A549 (cell line): ENCODE measurements around the gene CFLAR. TPM values are rescaled to one million over a fixed set of nuclear protein-coding genes. Genes with fewer than 3 reads are reported as not detected.

Source experiments
- ATAC-seq, 2 experiments: fragments of 200-7000 bp in 1 of 2; fragments of >200 bp in 1 of 2; cut with Nextera tagmentation in 1 of 2; cut with Tn5 transposase in 1 of 2; 3 replicates each; pipeline versions ENCODE4 v1.8.0 to v1.9.1; 2018 to 2020; ENCODE audit warnings: mild to moderate bottlenecking in 1 of 2, moderate library complexity in 1 of 2
- CTCF ChIA-PET: fragments of 300-600 bp; sonication (Branson Sonifier 250); formaldehyde crosslinking; extraction: SDS; loops from one replicate; lab custom pipeline; 2021; ENCODE audit warnings: antibody characterized with exemption, inconsistent platforms; lab: Yijun Ruan, JAX
- POLR2A ChIA-PET: fragments of 350-600 bp; formaldehyde crosslinking; extraction: SDS; loops from one replicate; lab custom pipeline; 2021; ENCODE audit warnings: antibody characterized with exemption, inconsistent platforms; lab: Yijun Ruan, JAX
- DNase-seq, 2 experiments: peaks; one replicate each; pipeline versions ENCODE4 v3.0.0 to v3.0.0-alpha.2; 2011 to 2016; ENCODE audit warnings: low read depth in 1 of 2, low spot score in 1 of 2
- FAIRE-seq: peaks from 2 replicates; lab custom pipeline; 2011; peaks lifted over from hg19 to GRCh38; lab: Jason Lieb, UNC
- H3K27ac ChIP-seq, 2 experiments: fragments of >200 bp; sonication (Bioruptor Twin); formaldehyde crosslinking; 3 replicates each; pipeline ENCODE4 v1.5.1; 2016 to 2017
- H3K4me1 ChIP-seq: fragments of >200 bp; sonication (Bioruptor Twin); formaldehyde crosslinking; 3 replicates; pipeline ENCODE4 v1.6.1; 2016
- H3K4me2 ChIP-seq: fragments of >200 bp; sonication (Bioruptor Twin); formaldehyde crosslinking; 3 replicates; pipeline ENCODE4 v1.6.1; 2016
- H3K4me3 ChIP-seq: fragments of >200 bp; sonication (Bioruptor Twin); formaldehyde crosslinking; 3 replicates; pipeline ENCODE4 v1.5.1; 2016
- H3K9me3 ChIP-seq: fragments of >200 bp; sonication (Bioruptor Twin); formaldehyde crosslinking; 3 replicates; pipeline ENCODE4 v1.6.1; 2016
- CBX2 ChIP-seq: fragments of 200-600 bp; sonication (generic); IDR thresholded peaks from 2 replicates; pipeline ENCODE4 v1.6.1; 2016; ENCODE audit warnings: low read depth, mild to moderate bottlenecking, borderline replicate concordance
- CEBPB ChIP-seq, 2 experiments: fragments of >200 bp in 1 of 2; sonication (Bioruptor Twin) in 1 of 2; formaldehyde crosslinking in 1 of 2; IDR thresholded peaks; 2 replicates each; pipeline ENCODE4 v1.6.1; 2012 to 2016
- EHMT2 ChIP-seq: fragments of 200-600 bp; sonication (generic); IDR thresholded peaks from 2 replicates; pipeline ENCODE4 v1.6.1; 2016; ENCODE audit warnings: antibody characterized with exemption, low read depth, mild to moderate bottlenecking, moderate library complexity
- FOSL2 ChIP-seq, 2 experiments: fragments of 450-650 bp in 1 of 2; fragments of >200 bp in 1 of 2; sonication (Bioruptor Twin) in 1 of 2; formaldehyde crosslinking; IDR thresholded peaks; 2 replicates each; pipeline versions ENCODE4 v1.5.0 to v1.6.1; 2016 to 2020; ENCODE audit warnings: mild to moderate bottlenecking in 1 of 2, moderate library complexity in 1 of 2
- FOXS1 ChIP-seq: fragments of 250-450 bp; sonication (Bioruptor Pico); IDR thresholded peaks from 2 replicates; pipeline ENCODE4 v1.5.0; 2020; ENCODE audit warnings: mild to moderate bottlenecking, moderate library complexity
- GATA3 ChIP-seq: IDR thresholded peaks from 2 replicates; pipeline ENCODE4 v1.6.1; 2012; ENCODE audit warnings: borderline replicate concordance
- HES2 ChIP-seq: fragments of >200 bp; sonication (Bioruptor Twin); formaldehyde crosslinking; IDR thresholded peaks from 2 replicates; pipeline ENCODE4 v1.6.1; 2016
- HOXA7 ChIP-seq: fragments of 250-450 bp; sonication (Bioruptor Pico); IDR thresholded peaks from 2 replicates; pipeline ENCODE4 v1.5.0; 2020; ENCODE audit warnings: mild to moderate bottlenecking, moderate library complexity
- JUNB ChIP-seq: fragments of >200 bp; sonication (Bioruptor Twin); formaldehyde crosslinking; IDR thresholded peaks from 2 replicates; pipeline ENCODE4 v1.6.1; 2016
- KDM1A ChIP-seq: fragments of 200-600 bp; sonication (generic); IDR thresholded peaks from 2 replicates; pipeline ENCODE4 v1.6.1; 2016; ENCODE audit warnings: low read depth, mild to moderate bottlenecking
- MAFK ChIP-seq: fragments of 450-650 bp; IDR thresholded peaks from 2 replicates; pipeline ENCODE4 v1.6.1; 2014; ENCODE audit not compliant: partially characterized antibody
- MAZ ChIP-seq: fragments of 150-350 bp; IDR thresholded peaks from 2 replicates; pipeline ENCODE4 v1.6.1; 2014; ENCODE audit warnings: antibody characterized with exemption, low read depth, low read length, borderline replicate concordance
- PBX3 ChIP-seq: IDR thresholded peaks from 2 replicates; pipeline ENCODE4 v1.6.1; 2012
- PHF8 ChIP-seq: fragments of 200-600 bp; sonication (generic); IDR thresholded peaks from 2 replicates; pipeline ENCODE4 v1.6.1; 2016; ENCODE audit warnings: low read depth, mild to moderate bottlenecking, antibody characterized with exemption, moderate library complexity, borderline replicate concordance
- RFX5 ChIP-seq: fragments of 450-650 bp; IDR thresholded peaks from 2 replicates; pipeline ENCODE4 v1.7.1; 2014; ENCODE audit warnings: antibody characterized with exemption, mild to moderate bottlenecking, moderate library complexity
- RNF2 ChIP-seq: fragments of 200-600 bp; sonication (generic); IDR thresholded peaks from 2 replicates; pipeline ENCODE4 v1.6.1; 2016; ENCODE audit warnings: low read depth, mild to moderate bottlenecking, antibody characterized with exemption, moderate library complexity, borderline replicate concordance
- USF2 ChIP-seq: fragments of 450-650 bp; IDR thresholded peaks from 2 replicates; pipeline ENCODE4 v1.6.1; 2014; ENCODE audit warnings: antibody characterized with exemption
- ZC3H11A ChIP-seq: fragments of 450-650 bp; IDR thresholded peaks from 2 replicates; pipeline ENCODE4 v1.6.1; 2014; ENCODE audit warnings: antibody characterized with exemption, mild to moderate bottlenecking
- ZFP36 ChIP-seq: fragments of 450-650 bp; IDR thresholded peaks from 2 replicates; pipeline ENCODE4 v1.6.1; 2014; ENCODE audit warnings: borderline replicate concordance; ENCODE audit not compliant: partially characterized antibody
- WGBS: methylation state at CpG from one replicate; pipeline ENCODE4 v1.1.6; 2017; ENCODE audit errors: missing lambda C conversion rate; 5-methylcytosine and 5-hydroxymethylcytosine counted together
- polyA plus RNA-seq, 4 experiments: library from polyadenylated mRNA; depleted of rRNA in 3 of 4; stranded (reverse); fragments of >200 nt; fragmentation: RNase III in 1 of 4; extraction: RNeasy Plus Mini Kit Qiagen cat#74134 plus additional on column Dnase treatment in 1 of 4; gene quantifications; 2 replicates in 3 of 4; 3 replicates in 1 of 4; pipeline ENCODE4 v1.2.3, GENCODE V29; 2011 to 2017
- TF ChIP-seq, protein P1 (sequence below): fragments of 250-450 bp; sonication (Bioruptor Pico); IDR thresholded peaks from 2 replicates; pipeline ENCODE4 v1.5.0; 2020; ENCODE audit warnings: low read depth, mild to moderate bottlenecking, moderate library complexity
- TF ChIP-seq, protein P2 (sequence below): fragments of 250-450 bp; sonication (Bioruptor Pico); IDR thresholded peaks from 2 replicates; pipeline ENCODE4 v1.5.0; 2021; ENCODE audit warnings: mild to moderate bottlenecking, moderate library complexity, borderline replicate concordance
- TF ChIP-seq, protein P3 (sequence below): fragments of 200-600 bp; sonication (generic); IDR thresholded peaks from 2 replicates; pipeline ENCODE4 v1.6.1; 2016; ENCODE audit warnings: antibody characterized with exemption, mild to moderate bottlenecking, moderate library complexity

The CFLAR gene
- polyA plus RNA-seq, 2 of the 4 experiments (the other 2 are of a cell fraction) = 56.5 to 89.4 TPM

GRCh38 chr2:201130524-201131186 lies 14.7 kb downstream of the CFLAR start:
- Histone ChIP-seq H3K4me1 (peaks cover 73% of the 10 kb centered on the region), H3K9me3 (no peaks in the 10 kb centered on the region), H3K4me3 (no peak overlapping the region), H3K27ac (peak overlapping the region; percentile 86; a peak in 5 of 6 replicates), H3K4me2 (peak overlapping the region; percentile 79)
- ChIA-PET POLR2A (interaction anchor here (1.4 kb wide), 1 partner anchor 13 kb away, joined by 3 read pairs; no protein-coding TSS in a partner anchor), CTCF (interaction anchor here (1.2 to 4.1 kb wide), 4 partner anchors 17 to 102 kb away, joined by 4 to 20 read pairs (median 5); no protein-coding TSS in a partner anchor)
- 61% methylated on average over 3 of the region's 3 CpGs for WGBS
- peak; percentile 55 to 65; a peak in 5 of 6 replicates for ATAC-seq
- TF ChIP-seq FOSL2 (IDR thresholded peaks at IDR 0.05) (peak; percentile 58; the same call in 1 of the 2 replicates), FOSL2 (CRISPR knock-in tag; IDR thresholded peaks at IDR 0.05) (peak; percentile 78), JUNB (peak; percentile 36; the same call in 1 of the 2 replicates), CBX2 (no peak)
- TF ChIP-seq, protein P1, sequence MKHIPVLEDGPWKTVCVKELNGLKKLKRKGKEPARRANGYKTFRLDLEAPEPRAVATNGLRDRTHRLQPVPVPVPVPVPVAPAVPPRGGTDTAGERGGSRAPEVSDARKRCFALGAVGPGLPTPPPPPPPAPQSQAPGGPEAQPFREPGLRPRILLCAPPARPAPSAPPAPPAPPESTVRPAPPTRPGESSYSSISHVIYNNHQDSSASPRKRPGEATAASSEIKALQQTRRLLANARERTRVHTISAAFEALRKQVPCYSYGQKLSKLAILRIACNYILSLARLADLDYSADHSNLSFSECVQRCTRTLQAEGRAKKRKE (CRISPR knock-in tag) = peak; percentile 37; the same call in 1 of the 2 replicates
- peak in 1 of 2 experiments; percentile 52 for DNase-seq
- no peak for FAIRE-seq

- FAIRE-seq = no peak
- ChIA-PET POLR2A (no interaction called here), CTCF (interaction anchor here (1.0 to 4.1 kb wide), 5 partner anchors 12 to 100 kb away, joined by 3 to 20 read pairs (median 6); no protein-coding TSS in a partner anchor)
- 50% methylated on average over 1 of the region's 1 CpG for WGBS
- ATAC-seq = no peak
- Histone ChIP-seq H3K9me3 (no peaks in the 10 kb centered on the region), H3K4me1 (peaks cover 54% of the 10 kb centered on the region), H3K4me2 (peak overlapping the region; percentile 21; the same call in 2 of the 3 replicates), H3K4me3 (no peak overlapping the region), H3K27ac (peak overlapping the region; percentile 21 to 86; a peak in 4 of 6 replicates)
- TF ChIP-seq HOXA7 (CRISPR knock-in tag) (no peak), FOXS1 (no peak), FOSL2 (IDR thresholded peaks at IDR 0.05) (no peak), FOSL2 (CRISPR knock-in tag; IDR thresholded peaks at IDR 0.05) (no peak), RNF2 (no peak), KDM1A (no peak), GATA3 (no peak), EHMT2 (no peak), MAFK (no peak), MAZ (no peak), HES2 (no peak), PBX3 (no peak), ZC3H11A (no peak), CEBPB (IDR thresholded peaks at IDR 0.05) (no peak)
- DNase-seq = no peak
Observed at GRCh38 chr2:201132518-201132917, 16.6 kb downstream of the CFLAR start.

DNA sequence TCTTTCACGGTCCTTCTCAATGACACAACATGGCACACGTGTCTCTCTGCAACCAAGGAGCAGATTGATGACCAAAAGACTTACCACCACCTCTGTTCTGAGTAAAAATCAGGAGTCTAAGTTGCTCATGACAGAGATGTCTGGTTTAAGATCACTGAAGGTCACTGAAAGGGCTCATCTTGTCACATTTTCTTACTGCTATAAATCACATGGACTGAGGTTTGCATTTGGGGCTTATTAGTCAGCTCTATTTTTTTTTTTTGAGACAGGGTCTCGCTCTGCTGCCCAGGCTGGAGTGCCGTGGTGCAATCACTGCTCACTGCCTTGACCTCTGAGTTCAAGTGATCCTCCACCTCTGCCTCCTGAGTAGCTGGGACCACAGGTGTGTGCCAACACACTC lies 19.4 kb downstream of the CFLAR start:
- 75% methylated on average over 4 of the region's 4 CpGs for WGBS
- FAIRE-seq = no peak
- TF ChIP-seq ZFP36 (no peak), RFX5 (no peak), JUNB (no peak), HOXA7 (CRISPR knock-in tag) (no peak), USF2 (no peak), PHF8 (no peak), KDM1A (no peak)
- TF ChIP-seq, protein P2, sequence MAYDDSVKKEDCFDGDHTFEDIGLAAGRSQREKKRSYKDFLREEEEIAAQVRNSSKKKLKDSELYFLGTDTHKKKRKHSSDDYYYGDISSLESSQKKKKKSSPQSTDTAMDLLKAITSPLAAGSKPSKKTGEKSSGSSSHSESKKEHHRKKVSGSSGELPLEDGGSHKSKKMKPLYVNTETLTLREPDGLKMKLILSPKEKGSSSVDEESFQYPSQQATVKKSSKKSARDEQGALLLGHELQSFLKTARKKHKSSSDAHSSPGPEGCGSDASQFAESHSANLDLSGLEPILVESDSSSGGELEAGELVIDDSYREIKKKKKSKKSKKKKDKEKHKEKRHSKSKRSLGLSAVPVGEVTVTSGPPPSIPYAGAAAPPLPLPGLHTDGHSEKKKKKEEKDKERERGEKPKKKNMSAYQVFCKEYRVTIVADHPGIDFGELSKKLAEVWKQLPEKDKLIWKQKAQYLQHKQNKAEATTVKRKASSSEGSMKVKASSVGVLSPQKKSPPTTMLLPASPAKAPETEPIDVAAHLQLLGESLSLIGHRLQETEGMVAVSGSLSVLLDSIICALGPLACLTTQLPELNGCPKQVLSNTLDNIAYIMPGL (CRISPR knock-in tag) = no peak
- TF ChIP-seq, protein P3, sequence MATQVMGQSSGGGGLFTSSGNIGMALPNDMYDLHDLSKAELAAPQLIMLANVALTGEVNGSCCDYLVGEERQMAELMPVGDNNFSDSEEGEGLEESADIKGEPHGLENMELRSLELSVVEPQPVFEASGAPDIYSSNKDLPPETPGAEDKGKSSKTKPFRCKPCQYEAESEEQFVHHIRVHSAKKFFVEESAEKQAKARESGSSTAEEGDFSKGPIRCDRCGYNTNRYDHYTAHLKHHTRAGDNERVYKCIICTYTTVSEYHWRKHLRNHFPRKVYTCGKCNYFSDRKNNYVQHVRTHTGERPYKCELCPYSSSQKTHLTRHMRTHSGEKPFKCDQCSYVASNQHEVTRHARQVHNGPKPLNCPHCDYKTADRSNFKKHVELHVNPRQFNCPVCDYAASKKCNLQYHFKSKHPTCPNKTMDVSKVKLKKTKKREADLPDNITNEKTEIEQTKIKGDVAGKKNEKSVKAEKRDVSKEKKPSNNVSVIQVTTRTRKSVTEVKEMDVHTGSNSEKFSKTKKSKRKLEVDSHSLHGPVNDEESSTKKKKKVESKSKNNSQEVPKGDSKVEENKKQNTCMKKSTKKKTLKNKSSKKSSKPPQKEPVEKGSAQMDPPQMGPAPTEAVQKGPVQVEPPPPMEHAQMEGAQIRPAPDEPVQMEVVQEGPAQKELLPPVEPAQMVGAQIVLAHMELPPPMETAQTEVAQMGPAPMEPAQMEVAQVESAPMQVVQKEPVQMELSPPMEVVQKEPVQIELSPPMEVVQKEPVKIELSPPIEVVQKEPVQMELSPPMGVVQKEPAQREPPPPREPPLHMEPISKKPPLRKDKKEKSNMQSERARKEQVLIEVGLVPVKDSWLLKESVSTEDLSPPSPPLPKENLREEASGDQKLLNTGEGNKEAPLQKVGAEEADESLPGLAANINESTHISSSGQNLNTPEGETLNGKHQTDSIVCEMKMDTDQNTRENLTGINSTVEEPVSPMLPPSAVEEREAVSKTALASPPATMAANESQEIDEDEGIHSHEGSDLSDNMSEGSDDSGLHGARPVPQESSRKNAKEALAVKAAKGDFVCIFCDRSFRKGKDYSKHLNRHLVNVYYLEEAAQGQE = no peak
- H3K4me3 ChIP-seq = no peak overlapping the region
- ChIA-PET CTCF (interaction anchor here (1.0 to 4.7 kb wide), 4 partner anchors 9 to 42 kb away, joined by 3 to 26 read pairs (median 16); partner anchors contain the start of gene CFLAR), POLR2A (no interaction called here)
- DNase-seq = no peak
- H3K27ac ChIP-seq = peak overlapping the region in 1 of 2 experiments; percentile 51; a peak in 2 of 6 replicates
- H3K4me1 ChIP-seq = peaks cover 25% of the 10 kb centered on the region
- H3K9me3 ChIP-seq = no peaks in the 10 kb centered on the region
- ATAC-seq = no peak
- H3K4me2 ChIP-seq = no peak overlapping the region
